Anterior cingulate cortex (tissue), 58 donors: ENCODE results near the gene ASB13.

Experiments
- DNase-seq, 58 donors: peaks; one replicate each; lab custom pipeline; 2025; lab: John Stamatoyannopoulos, UW

The ASB13 gene

DNA sequence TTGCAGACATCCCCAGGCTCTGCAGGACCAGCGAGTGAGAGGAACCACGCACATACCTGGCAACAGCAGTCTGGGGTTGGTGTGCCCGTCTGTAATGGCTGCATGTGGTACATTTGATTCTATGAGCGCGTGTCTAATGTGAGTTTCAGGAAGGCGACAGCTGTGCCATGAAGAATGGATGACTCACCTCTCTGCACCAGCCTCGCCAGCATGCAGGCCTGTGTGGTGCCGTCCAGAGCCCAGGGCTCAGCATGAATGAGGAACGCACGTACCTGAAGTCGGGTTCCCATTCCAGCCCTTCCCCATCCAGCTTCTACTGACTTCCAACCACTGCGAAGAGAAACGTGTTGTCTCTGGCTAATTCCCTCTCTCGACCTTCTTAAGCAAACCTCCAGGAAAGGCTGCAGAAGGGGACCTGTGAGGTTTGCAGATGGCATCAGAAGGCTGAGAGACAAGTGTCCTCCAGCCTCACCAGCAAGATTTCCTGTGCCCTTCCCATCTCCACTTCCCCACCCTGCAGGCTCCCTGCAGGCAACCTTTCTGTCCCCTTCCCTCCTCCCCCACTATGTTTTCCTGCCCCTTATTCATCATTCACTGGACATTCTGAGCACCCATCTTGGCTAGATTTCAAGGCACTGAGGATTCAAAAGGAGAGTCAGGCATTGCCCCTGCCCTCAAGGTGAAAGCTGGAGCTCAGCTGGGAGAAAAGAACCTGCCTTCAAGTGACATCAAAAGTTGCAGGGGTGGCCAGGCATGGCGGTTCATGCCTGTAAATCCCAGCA lies 54.3 kb downstream of the ASB13 start:
- no peak for DNase-seq

DNA sequence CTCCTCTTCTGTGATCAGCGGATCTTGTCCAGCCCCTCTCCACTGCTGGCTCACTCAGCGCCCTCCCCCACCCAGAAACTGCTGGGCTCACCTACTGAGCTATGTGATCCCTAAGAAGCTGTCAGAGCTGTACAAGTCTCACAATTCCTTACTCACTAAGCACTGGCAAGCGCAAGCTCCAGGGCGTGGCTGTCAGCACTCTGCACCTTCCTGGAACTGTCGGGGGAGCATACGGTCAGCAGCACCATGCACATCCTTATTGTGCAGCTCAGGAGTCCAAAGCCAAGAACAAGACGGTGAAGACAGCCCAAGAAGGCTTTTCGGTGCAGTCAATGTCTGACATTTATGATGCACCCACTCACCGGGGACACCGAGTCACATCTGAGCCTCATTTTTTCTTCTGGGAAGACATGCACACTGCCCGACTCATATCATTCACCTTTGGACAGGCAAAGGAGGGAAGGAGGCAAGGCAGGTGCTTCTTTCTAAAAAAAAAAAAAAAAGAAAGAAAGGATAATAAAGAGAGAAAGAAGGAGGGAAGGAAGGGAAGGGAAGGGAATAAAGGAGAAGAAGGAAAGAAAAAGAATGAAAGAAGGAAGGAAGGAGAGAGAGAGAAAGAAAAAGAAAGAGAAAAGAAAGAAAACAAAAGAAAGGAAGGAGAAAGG lies 56.3 kb downstream of the ASB13 start:
- DNase-seq, result no peak

DNA sequence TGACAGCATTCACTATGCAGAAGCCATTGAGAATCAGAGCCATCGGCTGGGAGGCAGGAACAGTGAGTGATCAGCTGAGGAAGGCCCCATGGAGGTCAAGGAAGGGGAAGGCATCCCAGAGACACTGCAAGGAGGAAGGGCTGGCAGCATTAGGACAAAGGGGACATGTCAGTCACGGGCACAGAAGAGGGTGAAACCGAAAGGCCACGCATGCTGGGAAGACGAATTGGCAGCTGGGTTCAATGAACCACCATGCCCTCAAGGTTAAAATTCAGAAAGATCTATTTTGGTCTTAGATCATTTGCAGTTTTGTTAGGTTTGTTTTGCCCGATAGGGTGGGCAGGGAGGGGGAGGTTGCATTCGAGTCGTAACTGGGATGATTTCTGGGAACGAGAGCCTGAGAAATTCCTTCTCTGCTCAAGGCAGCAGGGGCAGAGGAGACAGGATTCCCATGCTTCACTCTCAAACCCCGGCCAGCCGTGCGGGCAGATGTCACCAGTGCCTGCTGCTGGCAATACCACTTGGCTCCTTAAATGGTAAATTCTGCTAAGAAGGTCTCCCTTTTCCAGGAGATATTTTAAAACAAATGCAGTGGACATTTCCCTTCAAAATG lies 57.7 kb downstream of the ASB13 start:
- no peak for DNase-seq

DNA sequence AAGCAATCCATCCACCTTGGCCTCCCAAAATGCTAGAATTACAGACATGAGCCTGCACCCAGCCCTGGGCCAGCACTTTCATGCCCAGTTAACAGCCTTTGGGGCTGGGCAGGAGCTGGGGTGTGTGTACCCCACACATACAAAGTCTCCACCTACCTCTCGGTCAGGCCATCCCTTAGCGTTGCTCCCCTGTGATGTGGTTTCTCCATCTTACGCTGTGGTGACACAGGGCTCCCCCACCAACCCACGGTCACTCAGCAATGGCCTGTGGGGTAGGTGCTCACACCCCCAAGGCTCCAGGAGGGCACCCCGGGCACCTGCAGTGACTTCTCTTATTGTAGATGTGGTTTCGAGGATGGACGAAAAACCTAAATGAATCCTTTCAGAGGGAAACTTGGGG lies 58.8 kb downstream of the ASB13 start:
- DNase-seq, result no peak

DNA sequence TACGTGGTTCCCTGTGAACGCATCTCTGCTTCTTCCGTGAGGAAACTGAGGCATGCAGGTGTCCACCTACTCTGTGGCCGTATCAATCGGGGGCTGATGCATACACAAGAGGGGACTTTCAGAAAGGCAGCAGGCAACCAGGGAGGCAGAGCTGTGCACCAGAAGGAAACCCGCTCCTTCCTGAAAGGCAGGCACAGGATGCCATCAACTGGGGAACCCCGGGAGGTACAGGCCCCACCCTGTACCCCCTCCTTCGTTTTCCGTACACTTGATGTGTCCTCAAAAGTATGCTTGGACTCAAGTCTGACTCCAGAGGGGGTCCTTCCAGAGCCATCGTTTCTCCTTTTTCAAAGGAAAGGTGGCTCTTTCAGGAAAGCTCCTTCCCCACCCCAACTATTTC lies 59.5 kb downstream of the ASB13 start:
- DNase-seq, result no peak

DNA sequence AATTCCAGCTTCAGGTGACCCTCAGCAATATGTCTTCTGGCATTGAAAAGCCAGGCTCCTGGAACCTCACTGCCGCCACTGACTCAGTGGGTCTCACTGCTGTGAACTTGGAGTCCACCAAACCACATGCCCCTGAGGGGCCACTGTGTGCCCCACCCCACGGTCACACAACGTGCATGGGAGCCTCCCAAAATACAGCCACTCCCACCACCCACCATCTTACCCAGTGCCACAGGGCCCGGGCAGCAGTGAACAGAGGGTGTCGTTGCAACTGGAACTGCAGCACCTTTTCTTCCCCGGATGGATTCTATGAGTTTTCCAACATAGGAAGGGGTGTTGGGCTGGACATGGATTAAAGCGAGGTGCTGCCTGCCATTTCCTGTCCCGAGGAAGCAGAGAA lies 60.1 kb downstream of the ASB13 start:
- DNase-seq, result no peak

DNA sequence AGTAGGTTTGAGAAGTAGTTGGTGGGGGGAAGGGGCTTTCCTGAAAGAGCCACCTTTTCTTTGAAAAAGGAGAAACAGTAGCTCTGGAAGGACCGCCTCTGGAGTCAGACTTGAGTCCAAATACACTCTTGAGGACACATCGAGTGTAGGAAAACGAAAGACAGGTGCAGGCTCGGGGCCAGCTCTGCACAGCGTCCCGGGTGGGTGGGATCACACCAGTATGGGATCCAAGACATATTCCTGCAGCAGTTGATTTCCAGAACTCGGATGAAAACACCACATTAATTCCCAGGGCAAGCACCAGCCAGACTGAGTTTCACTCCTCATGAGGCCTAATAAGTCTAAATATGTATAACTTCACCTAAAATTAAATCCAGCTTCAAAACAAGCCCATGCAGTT lies 61.4 kb downstream of the ASB13 start:
- no peak for DNase-seq

DNA sequence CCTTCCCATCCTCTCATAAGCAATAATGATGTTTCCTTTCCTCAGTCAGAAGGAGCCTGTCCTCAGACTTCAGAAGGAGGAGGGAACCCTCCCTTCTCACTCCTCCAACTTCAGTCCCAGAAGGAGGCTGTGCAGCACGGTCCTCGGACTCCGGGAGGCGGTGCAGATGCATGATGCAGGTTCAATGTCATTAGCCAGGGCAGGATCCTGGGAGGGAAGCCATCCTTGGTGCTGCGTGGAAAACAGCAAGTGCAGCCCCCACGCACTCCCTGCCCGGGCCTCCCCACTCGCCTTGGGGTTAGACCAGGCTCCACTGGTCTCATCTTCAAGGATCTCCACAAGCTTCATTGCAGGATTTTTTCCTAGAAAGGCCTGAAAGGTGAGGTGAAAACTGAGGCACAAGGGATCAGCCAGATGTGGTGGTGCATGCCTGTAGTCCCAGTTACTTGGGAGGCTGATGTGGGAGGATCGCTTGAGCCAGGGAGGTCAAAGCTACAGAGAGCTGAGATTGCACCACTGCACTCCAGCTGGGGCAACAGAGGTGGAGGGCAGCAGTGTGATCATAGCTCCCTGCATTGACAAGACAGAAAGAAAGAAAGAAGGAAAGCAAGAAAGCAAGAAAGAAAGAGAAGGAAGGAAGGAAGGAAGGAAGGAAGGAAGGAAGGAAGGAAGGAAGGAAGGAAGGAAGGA lies 62.0 kb downstream of the ASB13 start:
- no peak for DNase-seq

DNA sequence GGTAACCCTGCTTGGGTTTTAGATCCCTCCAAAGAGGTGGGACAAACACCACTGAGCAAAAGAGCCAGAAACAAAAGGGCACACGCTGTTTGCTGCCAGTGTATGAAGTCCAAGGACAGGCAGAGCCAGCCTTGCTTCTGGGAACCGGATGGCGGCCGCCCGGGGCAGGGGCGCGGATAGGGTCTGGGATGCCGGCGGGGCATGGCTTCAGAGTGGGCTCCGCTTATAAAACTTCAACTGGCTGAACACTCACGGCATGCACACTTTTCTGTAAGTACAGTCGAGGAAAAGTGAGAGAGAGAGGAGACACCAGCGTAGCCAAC lies 62.6 kb downstream of the ASB13 start:
- DNase-seq, result no peak

DNA sequence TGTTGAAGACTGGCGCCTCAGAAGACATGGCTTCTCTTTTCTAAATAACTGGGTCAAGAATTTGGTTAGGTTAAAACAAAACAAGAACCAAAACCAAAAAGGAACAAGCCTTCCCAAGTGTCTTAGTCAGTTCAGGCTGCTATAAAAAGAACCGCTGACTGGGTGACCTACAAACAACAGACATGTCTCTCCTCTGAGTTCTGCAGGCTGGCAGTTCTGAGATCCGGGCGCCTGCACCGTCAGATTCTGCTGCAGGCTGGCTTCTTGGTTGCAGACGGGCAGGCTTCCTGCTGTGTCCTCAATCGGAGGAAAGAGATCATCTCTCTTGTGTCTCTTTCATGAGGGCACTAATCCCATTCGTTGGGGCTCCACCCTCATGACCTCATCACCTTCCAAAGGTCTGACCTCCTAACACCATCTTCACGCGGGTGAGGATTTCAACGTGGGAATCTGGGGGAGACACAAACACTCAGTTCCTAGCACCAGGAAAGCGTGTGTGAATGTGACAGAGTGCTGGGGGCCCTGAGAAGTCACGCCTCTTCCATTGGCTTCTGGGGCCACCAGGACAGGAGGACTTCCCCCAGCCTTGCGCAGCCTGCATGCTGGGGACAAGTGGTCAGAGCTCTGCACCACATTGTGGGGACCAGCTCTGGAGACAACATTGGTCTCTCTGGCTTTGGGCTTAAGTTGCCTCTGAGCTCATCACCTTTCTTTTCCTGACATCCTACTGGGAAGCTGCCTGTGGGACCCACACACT lies 63.1 kb downstream of the ASB13 start:
- no peak for DNase-seq

DNA sequence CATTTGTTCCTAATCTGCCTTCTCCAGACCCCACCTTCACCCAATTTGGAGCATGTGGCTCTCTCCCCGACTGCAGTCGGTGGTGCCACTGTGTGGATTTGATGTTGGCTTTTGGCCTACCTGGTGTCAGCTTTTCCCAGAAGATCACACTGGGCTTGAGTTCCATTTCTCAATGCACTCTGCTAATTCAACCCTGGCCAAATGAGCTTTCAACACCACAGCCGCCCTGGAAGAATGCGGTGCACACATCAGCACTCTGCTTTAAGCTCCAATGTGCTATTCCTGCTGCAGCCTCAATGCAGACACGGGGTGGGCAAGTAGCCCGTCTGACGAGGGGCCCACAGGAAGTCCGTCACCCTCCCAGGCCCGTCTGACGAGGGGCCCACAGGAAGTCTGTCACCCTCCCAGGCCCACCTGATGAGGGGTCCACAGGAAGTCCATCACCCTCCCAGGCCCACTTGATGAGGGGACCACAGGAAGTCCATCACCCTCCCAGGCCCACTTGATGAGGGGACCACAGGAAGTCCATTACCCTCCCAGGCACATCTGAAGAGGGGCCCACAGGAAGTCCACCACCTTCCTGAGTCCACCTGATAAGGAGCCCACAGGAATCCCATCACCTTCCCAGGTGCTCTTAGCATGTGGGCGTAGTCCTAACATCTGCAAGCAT lies 64.4 kb downstream of the ASB13 start:
- DNase-seq, result no peak

DNA sequence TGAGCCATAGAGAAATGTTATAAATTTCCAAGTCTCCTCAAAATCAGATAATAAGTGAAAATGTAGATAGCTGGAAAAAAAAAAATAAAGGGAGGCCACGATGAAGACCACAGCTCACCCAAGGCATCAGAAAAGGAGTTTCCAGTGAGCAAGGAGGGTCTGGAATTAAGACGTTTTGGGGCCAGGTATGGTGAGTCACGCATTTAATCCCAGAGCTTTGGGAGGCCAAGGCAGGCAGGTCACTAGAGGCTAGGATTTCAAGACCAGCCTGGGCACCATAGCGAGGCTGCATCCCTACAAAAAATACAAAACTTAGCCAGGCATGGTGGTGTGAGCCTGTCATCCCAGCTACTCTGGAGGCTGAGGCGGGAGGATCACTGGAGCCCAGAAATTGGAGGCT lies 65.5 kb downstream of the ASB13 start:
- DNase-seq, result no peak

DNA sequence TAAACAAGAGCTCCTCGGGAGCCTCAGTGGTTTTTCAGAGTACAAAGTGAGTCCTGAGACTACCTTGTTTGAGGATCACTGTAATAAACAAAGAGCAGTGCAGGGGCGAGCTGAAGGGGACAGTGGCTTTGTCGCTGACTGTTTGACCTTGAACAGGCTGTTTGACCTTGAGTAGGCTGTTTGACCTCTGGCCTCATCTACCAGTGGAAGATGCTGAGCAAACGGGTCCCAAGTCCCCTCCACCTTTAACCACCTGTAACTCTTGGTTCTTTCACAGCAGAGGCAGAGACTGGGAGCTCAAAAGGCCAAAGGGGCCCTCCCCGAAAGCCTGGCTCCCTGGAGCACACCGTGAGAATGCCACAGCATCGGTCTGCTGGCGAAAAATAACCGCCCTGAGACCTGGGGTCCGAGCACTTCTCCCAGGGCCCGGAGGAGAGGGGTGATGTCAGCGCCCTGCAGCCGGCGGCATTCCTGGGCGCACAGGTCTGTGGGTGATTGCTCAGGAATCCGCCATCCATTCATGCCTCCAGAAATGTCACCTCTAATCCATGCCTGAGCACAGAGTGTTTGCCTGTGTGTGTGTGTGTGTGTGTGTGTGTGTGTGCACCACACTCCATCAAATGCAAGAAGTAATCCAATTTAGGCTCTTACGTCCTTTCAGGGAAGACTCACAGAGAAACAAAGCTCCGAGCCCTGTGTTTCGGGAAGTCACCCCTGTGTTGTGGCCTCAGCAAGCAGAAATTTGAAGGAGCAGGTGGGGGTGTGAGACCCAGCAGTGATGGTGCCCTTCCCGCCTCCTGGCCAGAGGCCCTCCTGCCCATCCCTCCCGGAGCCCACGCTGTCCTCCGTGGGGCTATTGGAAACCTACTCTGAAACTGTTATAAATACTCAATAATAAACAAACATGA lies 66.5 kb downstream of the ASB13 start:
- no peak for DNase-seq

DNA sequence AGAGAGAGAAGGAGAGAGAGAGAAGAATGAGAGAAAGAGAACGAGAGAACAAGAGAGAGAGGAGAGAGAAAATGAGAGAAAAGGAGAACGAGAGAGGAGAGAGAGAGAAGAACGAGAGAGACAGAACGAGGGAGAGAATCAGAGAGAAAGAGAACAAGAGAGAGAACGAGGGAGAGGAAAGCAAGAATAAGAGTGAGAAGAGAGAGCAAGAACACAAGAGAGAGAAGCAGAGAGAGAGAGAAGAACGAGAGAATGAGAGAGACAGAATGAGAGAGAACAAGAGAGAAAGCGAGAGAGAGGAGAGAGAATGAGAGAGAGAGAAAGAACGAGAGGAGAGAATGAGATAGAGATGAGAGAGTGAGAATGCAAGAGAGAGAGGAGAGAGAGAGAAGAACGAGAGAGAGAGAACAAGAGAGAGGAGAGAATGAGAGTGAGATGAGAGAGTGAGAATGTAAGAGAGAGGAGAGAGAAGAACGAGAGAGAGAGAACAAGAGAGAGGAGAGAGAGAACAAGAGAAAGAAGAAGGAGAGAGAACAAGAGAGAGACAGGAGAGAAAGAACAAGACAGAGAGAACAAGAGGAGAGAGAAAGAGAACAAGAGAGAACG lies 68.2 kb downstream of the ASB13 start:
- no peak for DNase-seq

DNA sequence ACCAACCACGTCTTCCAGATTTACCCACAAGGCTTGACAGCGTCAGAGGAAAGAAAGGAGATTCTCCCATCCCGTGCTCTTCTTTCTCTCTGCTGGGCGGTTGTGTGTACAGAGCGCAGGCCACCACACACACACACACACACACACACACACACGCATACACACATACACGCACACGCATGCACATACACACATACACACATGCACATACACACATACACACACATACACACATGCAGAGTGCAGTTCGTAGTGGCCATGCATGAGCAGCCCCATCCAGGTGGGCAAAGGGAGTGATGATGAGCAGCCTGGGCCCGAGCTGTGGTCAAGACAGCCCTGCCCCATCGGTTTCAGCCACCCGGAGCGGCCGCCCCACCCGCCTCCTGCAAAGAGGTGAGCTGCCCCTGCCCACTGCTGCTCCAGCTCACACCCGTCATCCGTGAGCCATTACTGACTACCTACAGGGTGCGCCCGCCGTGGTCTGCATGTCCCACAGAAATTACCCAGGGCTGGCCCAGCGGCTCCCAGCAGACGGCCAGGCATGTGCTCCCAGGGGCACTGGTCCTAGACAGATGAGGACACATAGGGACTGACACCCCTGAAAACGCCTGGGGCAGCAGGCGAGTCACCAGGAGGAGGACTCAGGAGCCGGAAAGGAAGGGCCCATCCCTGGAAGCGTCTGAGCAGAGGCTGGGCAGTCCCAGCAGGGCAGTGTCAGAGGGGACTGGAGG lies 69.6 kb downstream of the ASB13 start:
- DNase-seq, result no peak

DNA sequence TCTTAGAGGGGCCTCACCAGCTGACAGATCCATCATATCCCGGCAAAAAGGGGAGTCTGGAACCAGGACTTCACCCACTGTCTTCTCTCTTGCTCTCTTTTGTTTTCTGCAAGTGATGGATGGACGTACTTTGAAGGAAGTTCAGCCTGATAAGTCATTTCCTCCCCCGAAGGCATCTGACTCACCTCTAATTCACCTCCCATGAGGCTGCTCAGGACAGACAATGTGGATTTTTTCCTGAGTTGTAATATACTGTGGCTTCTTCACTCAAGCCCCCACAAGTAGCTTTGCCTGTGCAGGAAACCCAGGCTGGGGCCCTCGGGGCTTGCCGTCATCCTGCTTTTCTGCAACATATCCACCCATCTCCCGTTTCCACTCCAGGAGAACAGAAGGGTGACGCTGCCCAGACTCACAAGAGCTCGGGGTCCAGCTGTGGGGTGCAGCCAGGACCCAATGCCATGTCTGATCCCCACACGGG lies 70.4 kb downstream of the ASB13 start:
- DNase-seq, result no peak

DNA sequence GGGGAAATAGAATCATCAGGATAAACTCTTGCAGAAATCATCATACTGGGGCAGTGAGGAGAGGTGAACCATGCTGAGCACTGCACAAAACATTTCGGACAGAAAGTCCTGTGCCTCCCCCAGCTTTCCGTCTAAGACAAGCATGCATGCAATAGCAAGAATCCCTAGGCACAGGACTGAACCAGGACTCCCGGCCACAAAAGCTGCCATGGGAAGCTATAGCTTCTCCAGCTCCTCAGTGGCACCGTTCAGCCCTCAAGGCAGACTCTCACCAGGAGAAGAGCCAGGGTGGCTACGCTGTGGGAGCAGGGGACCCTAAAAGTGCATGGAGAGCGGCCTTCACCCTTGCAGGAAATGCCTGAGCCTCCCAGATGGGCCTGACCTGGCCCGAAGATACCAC lies 70.8 kb downstream of the ASB13 start:
- no peak for DNase-seq

DNA sequence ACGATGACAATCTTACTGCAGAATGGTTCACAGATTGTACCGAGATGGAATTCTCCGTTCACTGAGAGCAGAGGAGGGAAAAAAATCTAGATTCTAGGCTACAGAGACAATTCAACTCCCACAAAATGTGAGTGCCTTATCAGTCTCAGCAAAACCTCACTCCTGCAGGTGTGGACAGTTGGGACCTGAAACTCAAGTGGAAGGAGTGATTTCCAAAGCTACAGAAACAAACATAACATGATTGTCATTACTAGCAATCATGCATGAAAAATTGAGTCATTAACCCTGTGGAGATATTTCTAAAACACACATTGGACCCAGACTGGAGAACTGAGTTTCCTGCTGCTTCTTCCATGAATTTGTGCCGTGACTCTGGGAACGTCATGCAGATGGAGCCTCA lies 71.3 kb downstream of the ASB13 start:
- no peak for DNase-seq
